HPDE6-E6E7 (cell line): ENCODE results near the gene ATPAF2.

Source experiments
- DNase-seq: peaks from one replicate; pipeline ENCODE4 v3.0.0; 2011; ENCODE audit warnings: missing footprints; ENCODE audit errors: extremely low spot score

ATPAF2 gene

GRCh38 chr17:18038861-18039534 lies at the start of gene ATPAF2, which contains the start of gene GID4:
TSS of gene ATPAF2 (minus strand) at chr17:18039168. CDS start at chr17:18039013, 155 bp downstream.
TSS of gene GID4 (plus strand) at chr17:18039408. CDS start at chr17:18039465, 57 bp downstream.
- peak; percentile 92 for DNase-seq

GRCh38 chr17:18087610-18088491 lies 48.9 kb upstream of the ATPAF2 start, which contains the start of gene DRG2:
TSS of gene DRG2 (plus strand) at chr17:18087948. CDS start at chr17:18088024, 76 bp downstream.
- DNase-seq = peak; percentile 89

GRCh38 chr17:18084256-18084655 lies 45.3 kb upstream of the ATPAF2 start:
- DNase-seq = no peak

GRCh38 chr17:18079543-18079942 lies 40.6 kb upstream of the ATPAF2 start:
- no peak for DNase-seq

- DNase-seq = no peak
Measured at GRCh38 chr17:18076936-18077335, 38.0 kb upstream of the ATPAF2 start.

GRCh38 chr17:18074566-18075272 lies 35.8 kb upstream of the ATPAF2 start:
- DNase-seq = no peak

GRCh38 chr17:18071751-18072150 lies 32.8 kb upstream of the ATPAF2 start:
- DNase-seq = no peak

GRCh38 chr17:18070861-18071340 lies 31.9 kb upstream of the ATPAF2 start:
- no peak for DNase-seq

GRCh38 chr17:18069101-18069500 lies 30.1 kb upstream of the ATPAF2 start:
- DNase-seq = no peak

- no peak for DNase-seq
Measured at GRCh38 chr17:18066866-18067265, 27.9 kb upstream of the ATPAF2 start.

GRCh38 chr17:18065546-18065945 lies 26.6 kb upstream of the ATPAF2 start:
- DNase-seq = no peak

GRCh38 chr17:18064053-18064452 lies 25.1 kb upstream of the ATPAF2 start:
- no peak for DNase-seq

GRCh38 chr17:18059283-18059682 lies 20.3 kb upstream of the ATPAF2 start:
- no peak for DNase-seq

- no peak for DNase-seq
Measured at GRCh38 chr17:18056214-18056613, 17.2 kb upstream of the ATPAF2 start.

GRCh38 chr17:18055597-18055996 lies 16.6 kb upstream of the ATPAF2 start:
- DNase-seq = no peak

- DNase-seq = no peak
Measured at GRCh38 chr17:18045691-18046350, 6.9 kb upstream of the ATPAF2 start.

- DNase-seq = no peak
Measured at GRCh38 chr17:18044609-18045008, 5.6 kb upstream of the ATPAF2 start.

GRCh38 chr17:18043491-18043890 lies 4.5 kb upstream of the ATPAF2 start:
- no peak for DNase-seq

- DNase-seq = no peak
Measured at GRCh38 chr17:18042983-18043382, 4.0 kb upstream of the ATPAF2 start.

GRCh38 chr17:18041776-18042175 lies 2.8 kb upstream of the ATPAF2 start:
- no peak for DNase-seq

- DNase-seq = no peak
Measured at GRCh38 chr17:18040261-18040858, 1.4 kb upstream of the ATPAF2 start.
